K562 (cell line): ENCODE measurements around the gene AHNAK. TPM values are rescaled to one million over a fixed set of nuclear protein-coding genes. Genes with fewer than 3 reads are reported as not detected.

Source experiments
- ADNP ChIP-seq: fragments of 200-800 bp; sonication (Bioruptor generic); IDR thresholded peaks from 2 replicates; pipeline ENCODE4 v1.6.1; 2016; ENCODE audit warnings: missing genetic modification characterization, missing compliant biosample characterization
- E2F5 ChIP-seq: sonication (generic); formaldehyde crosslinking; IDR thresholded peaks from 2 replicates; pipeline ENCODE4 v1.8.0; 2022; ENCODE audit warnings: mild to moderate bottlenecking, missing genetic modification reagents
- ETV5 ChIP-seq: sonication (generic); formaldehyde crosslinking; IDR thresholded peaks from 2 replicates; pipeline ENCODE4 v1.4.0; 2020; ENCODE audit warnings: low read depth, mild to moderate bottlenecking, missing genetic modification reagents
- FIP1L1 ChIP-seq: fragments of 200-400 bp; formaldehyde crosslinking; IDR thresholded peaks from 2 replicates; pipeline ENCODE4 v1.6.1; 2018; ENCODE audit warnings: mild to moderate bottlenecking, low read depth, low read length; ENCODE audit not compliant: poor library complexity, severe bottlenecking
- GTF2F1 ChIP-seq: IDR thresholded peaks from 2 replicates; pipeline ENCODE4 v1.6.1; 2011; ENCODE audit warnings: low read depth, low read length, improper control_type of control experiment
- HES1 ChIP-seq: fragments of 450-650 bp; IDR thresholded peaks from 2 replicates; pipeline ENCODE4 v1.6.1; 2016; ENCODE audit warnings: low read depth, mild to moderate bottlenecking, moderate library complexity
- KLF10 ChIP-seq: fragments of 250-450 bp; sonication (Bioruptor Pico); IDR thresholded peaks from 2 replicates; pipeline ENCODE4 v1.6.1; 2021; ENCODE audit warnings: matching md5 sums
- MTA1 ChIP-seq: fragments of 450-650 bp; IDR thresholded peaks from 2 replicates; pipeline ENCODE4 v1.6.1; 2017; ENCODE audit warnings: borderline replicate concordance
- POLR2H ChIP-seq: IDR thresholded peaks from 2 replicates; pipeline ENCODE4 v1.6.1; 2016; ENCODE audit warnings: missing genetic modification characterization, low read depth, mild to moderate bottlenecking, control low read depth, missing compliant biosample characterization, moderate library complexity
- RBBP5 ChIP-seq: fragments of 200-600 bp; sonication (generic); IDR thresholded peaks from 2 replicates; pipeline ENCODE4 v1.6.1; 2012; ENCODE audit warnings: borderline replicate concordance, mild to moderate bottlenecking, low read length, control low read depth, inconsistent platforms; ENCODE audit not compliant: insufficient read depth, poor library complexity, severe bottlenecking
- SMAD2 ChIP-seq: fragments of 150-350 bp; IDR thresholded peaks from 2 replicates; pipeline ENCODE4 v1.6.1; 2014; ENCODE audit warnings: low read depth, mild to moderate bottlenecking, low read length
- TFAM ChIP-seq: fragments of 250-450 bp; sonication (Bioruptor Pico); conservative IDR thresholded peaks from 2 replicates; pipeline ENCODE4 v1.5.0; 2021; ENCODE audit warnings: mild to moderate bottlenecking, moderate library complexity
- THRB ChIP-seq: fragments of 450-650 bp; formaldehyde crosslinking; conservative IDR thresholded peaks from 2 replicates; pipeline ENCODE4 v1.4.0; 2022; ENCODE audit warnings: mild to moderate bottlenecking, missing genetic modification characterization
- TOE1 ChIP-seq, 2 experiments: fragments of 450-650 bp in 1 of 2; sonication (generic) in 1 of 2; formaldehyde crosslinking in 1 of 2; IDR thresholded peaks; 2 replicates each; pipeline versions ENCODE4 v1.7.1 to v1.8.0; 2016 to 2022; ENCODE audit warnings: borderline replicate concordance in 2 of 2, mild to moderate bottlenecking in 2 of 2, antibody characterized with exemption in 1 of 2, inconsistent platforms in 1 of 2, low read depth in 1 of 2, missing genetic modification reagents in 1 of 2, moderate library complexity in 1 of 2
- ZNF778 ChIP-seq: fragments of 450-650 bp; formaldehyde crosslinking; IDR thresholded peaks from 2 replicates; pipeline ENCODE4 v1.4.0; 2020; ENCODE audit warnings: mild to moderate bottlenecking, moderate library complexity
- polyA plus RNA-seq, 8 experiments: library from polyadenylated mRNA; depleted of rRNA in 4 of 8; stranded (reverse) in 5 of 8; unstranded in 3 of 8; fragments of >200 nt; fragmentation: Nextera tagmentation in 2 of 8; fragmentation: Illumina TruSeq in 1 of 8; extraction: Ambion mirVana in 2 of 8; extraction: Trizol in 1 of 8; gene quantifications; 2 replicates each; pipeline versions ENCODE4 v1.2.1 to v1.2.3, GENCODE V29; 2011 to 2014; ENCODE audit warnings: inconsistent platforms in 1 of 8, missing spikeins in 1 of 8
- total RNA-seq, 7 experiments: library from RNA; depleted of rRNA in 6 of 7; stranded (reverse); fragments of >200 nt in 6 of 7; fragmentation: Illumina TruSeq in 2 of 7; extraction: Trizol in 2 of 7; gene quantifications; 2 replicates each; pipeline versions ENCODE4 v1.2.1 to v1.2.3, GENCODE V29; 2011 to 2021; ENCODE audit warnings: low replicate concordance in 1 of 7
- TF ChIP-seq, protein P1 (sequence below): fragments of 450-650 bp; IDR thresholded peaks from 2 replicates; pipeline ENCODE4 v1.6.1; 2016; ENCODE audit warnings: mild to moderate bottlenecking
- TF ChIP-seq, protein P2 (sequence below): fragments of 200-800 bp; sonication (Bioruptor generic); IDR thresholded peaks from 2 replicates; pipeline ENCODE4 v1.6.1; 2017; ENCODE audit warnings: missing genetic modification characterization, missing compliant biosample characterization

AHNAK gene
- total and polyA plus RNA-seq, 9 of the 15 experiments (the other 6 are each of a cell fraction or from before 2014, with no cell fraction given) = 1.5 to 89.7 (median 45.0) TPM

DNA sequence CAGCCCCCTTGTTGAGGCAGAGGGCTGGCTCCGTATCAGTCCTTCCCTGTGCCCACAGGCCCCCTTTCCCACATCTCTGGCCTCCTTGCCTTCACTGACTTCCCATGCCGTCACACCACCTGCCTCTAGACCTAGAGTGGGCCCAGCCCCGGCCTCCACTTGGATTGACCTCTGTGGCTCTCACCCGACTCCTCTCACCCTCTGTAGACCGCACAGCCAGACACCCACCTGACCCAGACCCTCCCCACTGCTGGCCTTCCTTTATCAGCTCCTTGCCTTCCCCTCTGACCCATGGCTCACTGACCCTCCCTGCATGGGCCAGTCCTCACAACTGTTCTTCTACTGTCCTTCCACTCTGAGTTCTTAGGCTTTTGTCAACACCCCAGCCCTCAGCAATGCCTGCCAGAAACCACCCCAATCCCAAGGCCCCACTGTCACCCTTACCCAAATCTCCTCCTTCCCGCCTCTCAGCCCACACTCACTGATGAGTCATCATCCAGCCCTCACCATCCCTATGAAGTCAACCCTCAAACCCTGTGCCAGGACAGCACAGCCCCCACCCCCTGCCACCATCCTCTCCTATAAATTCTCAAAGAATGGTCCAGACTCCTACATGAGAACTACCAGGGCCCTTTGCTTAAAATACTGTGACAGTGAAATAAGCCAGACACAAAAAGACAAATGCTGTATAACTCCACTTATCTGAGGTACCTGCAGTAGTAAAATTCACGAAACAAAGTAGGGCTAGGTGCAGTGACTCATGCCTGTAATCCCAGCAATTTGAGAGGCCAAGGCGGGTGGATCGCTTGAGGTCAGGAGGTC, 74.3 kb downstream of the AHNAK start (continued):
- TF ChIP-seq, protein P1, sequence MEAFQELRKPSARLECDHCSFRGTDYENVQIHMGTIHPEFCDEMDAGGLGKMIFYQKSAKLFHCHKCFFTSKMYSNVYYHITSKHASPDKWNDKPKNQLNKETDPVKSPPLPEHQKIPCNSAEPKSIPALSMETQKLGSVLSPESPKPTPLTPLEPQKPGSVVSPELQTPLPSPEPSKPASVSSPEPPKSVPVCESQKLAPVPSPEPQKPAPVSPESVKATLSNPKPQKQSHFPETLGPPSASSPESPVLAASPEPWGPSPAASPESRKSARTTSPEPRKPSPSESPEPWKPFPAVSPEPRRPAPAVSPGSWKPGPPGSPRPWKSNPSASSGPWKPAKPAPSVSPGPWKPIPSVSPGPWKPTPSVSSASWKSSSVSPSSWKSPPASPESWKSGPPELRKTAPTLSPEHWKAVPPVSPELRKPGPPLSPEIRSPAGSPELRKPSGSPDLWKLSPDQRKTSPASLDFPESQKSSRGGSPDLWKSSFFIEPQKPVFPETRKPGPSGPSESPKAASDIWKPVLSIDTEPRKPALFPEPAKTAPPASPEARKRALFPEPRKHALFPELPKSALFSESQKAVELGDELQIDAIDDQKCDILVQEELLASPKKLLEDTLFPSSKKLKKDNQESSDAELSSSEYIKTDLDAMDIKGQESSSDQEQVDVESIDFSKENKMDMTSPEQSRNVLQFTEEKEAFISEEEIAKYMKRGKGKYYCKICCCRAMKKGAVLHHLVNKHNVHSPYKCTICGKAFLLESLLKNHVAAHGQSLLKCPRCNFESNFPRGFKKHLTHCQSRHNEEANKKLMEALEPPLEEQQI = no peak
- TF ChIP-seq KLF10 (CRISPR knock-in tag) (no peak), THRB (CRISPR knock-in tag) (no peak), SMAD2 (no peak), POLR2H (no peak), MTA1 (peak; percentile 56; the same call in 1 of the 2 replicates), E2F5 (no peak), HES1 (peak; percentile 34; the same call in 1 of the 2 replicates), ADNP (tag) (peak; percentile 60; the same call in 1 of the 2 replicates), GTF2F1 (no peak), TOE1 (IDR thresholded peaks at IDR 0.05; ENCODE audit: borderline replicate concordance) (no peak; the same call in 1 of the 2 replicates), TOE1 (CRISPR knock-in tag; IDR thresholded peaks at IDR 0.05; ENCODE audit: borderline replicate concordance, low read depth) (no peak), FIP1L1 (no peak), ZNF778 (no peak), TFAM (CRISPR knock-in tag) (no peak), RBBP5 (no peak), ETV5 (CRISPR knock-in tag) (peak; percentile 17; the same call in 1 of the 2 replicates)
- TF ChIP-seq, protein P2, sequence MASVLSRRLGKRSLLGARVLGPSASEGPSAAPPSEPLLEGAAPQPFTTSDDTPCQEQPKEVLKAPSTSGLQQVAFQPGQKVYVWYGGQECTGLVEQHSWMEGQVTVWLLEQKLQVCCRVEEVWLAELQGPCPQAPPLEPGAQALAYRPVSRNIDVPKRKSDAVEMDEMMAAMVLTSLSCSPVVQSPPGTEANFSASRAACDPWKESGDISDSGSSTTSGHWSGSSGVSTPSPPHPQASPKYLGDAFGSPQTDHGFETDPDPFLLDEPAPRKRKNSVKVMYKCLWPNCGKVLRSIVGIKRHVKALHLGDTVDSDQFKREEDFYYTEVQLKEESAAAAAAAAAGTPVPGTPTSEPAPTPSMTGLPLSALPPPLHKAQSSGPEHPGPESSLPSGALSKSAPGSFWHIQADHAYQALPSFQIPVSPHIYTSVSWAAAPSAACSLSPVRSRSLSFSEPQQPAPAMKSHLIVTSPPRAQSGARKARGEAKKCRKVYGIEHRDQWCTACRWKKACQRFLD (CRISPR knock-in tag) = no peak; the same call in 1 of the 2 replicates
